ENCODE results near the gene ZNF100. TPM values are rescaled to one million over a fixed set of nuclear protein-coding genes. Genes with fewer than 3 reads are reported as not detected.

ZNF100 gene
- total RNA-seq, 2 experiments from 2014 or later: 19.1 to 38.5 TPM

DNA sequence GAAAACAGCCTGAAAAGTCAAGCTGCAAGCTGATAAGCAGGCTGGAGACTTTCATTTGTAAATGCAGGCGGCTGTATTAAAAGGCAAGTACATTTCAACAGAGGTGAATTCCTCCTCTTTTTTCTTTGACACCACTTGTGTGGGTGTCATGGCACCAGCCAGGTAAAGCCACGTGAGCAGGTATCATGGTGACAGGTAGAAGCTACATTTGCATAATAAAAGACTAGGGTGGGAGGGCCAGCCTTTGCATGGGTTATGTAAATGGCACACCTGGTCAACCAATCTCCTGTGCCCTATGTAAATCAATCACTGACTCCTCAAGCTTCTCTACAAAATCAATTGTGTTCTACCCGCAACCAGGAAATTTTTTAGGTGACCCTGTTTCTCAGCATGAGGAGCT is 68.2 kb downstream of the ZNF100 start:
- no peaks in the 10 kb centered on the region for H3K79me2 ChIP-seq (ENCODE audit: insufficient read depth, low read depth, low read length)
- H3K36me3 ChIP-seq (ENCODE audit: insufficient read depth, low read length): no peaks in the 10 kb centered on the region
- H3K9me2 ChIP-seq (ENCODE audit: insufficient read depth, low read length): no peaks in the 10 kb centered on the region
- TF ChIP-seq EZH2phosphoT487 (IDR thresholded peaks at IDR 0.05; ENCODE audit: borderline replicate concordance, low read depth, low read length): no peak
- TF ChIP-seq, protein P1, sequence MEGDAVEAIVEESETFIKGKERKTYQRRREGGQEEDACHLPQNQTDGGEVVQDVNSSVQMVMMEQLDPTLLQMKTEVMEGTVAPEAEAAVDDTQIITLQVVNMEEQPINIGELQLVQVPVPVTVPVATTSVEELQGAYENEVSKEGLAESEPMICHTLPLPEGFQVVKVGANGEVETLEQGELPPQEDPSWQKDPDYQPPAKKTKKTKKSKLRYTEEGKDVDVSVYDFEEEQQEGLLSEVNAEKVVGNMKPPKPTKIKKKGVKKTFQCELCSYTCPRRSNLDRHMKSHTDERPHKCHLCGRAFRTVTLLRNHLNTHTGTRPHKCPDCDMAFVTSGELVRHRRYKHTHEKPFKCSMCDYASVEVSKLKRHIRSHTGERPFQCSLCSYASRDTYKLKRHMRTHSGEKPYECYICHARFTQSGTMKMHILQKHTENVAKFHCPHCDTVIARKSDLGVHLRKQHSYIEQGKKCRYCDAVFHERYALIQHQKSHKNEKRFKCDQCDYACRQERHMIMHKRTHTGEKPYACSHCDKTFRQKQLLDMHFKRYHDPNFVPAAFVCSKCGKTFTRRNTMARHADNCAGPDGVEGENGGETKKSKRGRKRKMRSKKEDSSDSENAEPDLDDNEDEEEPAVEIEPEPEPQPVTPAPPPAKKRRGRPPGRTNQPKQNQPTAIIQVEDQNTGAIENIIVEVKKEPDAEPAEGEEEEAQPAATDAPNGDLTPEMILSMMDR (conservative IDR thresholded peaks at IDR 0.05; ENCODE audit: low read length): no peak
- H3K4me1 ChIP-seq (ENCODE audit: insufficient read depth, low read length, poor library complexity, severe bottlenecking): no peaks in the 10 kb centered on the region
- no peak overlapping the region for H3K27ac ChIP-seq (ENCODE audit: low read depth, low read length, poor library complexity, severe bottlenecking)
- intact Hi-C loops (cut with micrococcal nuclease; ENCODE audit: unreplicated experiment): loop anchor here (5.0 kb wide), 1 partner anchor 497 kb away; no protein-coding TSS in a partner anchor
- no peaks in the 10 kb centered on the region for H3K9me3 ChIP-seq (ENCODE audit: low read length)
- no peaks in the 10 kb centered on the region for H4K20me1 ChIP-seq (ENCODE audit: insufficient read depth, low read length)
- CTCF ChIA-PET (ENCODE audit: unreplicated experiment): no interaction called here
- POLR2A ChIA-PET: no interaction called here
- no peak overlapping the region for H2AFZ ChIP-seq (ENCODE audit: low read length)
- no peak for DNase-seq (ENCODE audit: low spot score)
- H3K4me2 ChIP-seq (ENCODE audit: low read length): no peak overlapping the region
- no TSS peak for BruUV-seq (replicated peaks)
- H3K4me3 ChIP-seq (ENCODE audit: low read depth, low read length, poor library complexity, severe bottlenecking): no peak overlapping the region

- intact Hi-C loops (cut with micrococcal nuclease; ENCODE audit: unreplicated experiment): loop anchor here (5.0 kb wide), 1 partner anchor 496 kb away; no protein-coding TSS in a partner anchor
- Histone ChIP-seq H4K20me1 (ENCODE audit: insufficient read depth, low read length) (no peaks in the 10 kb centered on the region), H3K9me2 (ENCODE audit: insufficient read depth, low read length) (no peaks in the 10 kb centered on the region), H2AFZ (ENCODE audit: low read length) (no peak overlapping the region), H3K36me3 (ENCODE audit: insufficient read depth, low read length) (no peaks in the 10 kb centered on the region), H3K4me1 (ENCODE audit: insufficient read depth, low read length, poor library complexity, severe bottlenecking) (no peaks in the 10 kb centered on the region), H3K9me3 (ENCODE audit: low read length) (no peaks in the 10 kb centered on the region), H3K79me2 (ENCODE audit: insufficient read depth, low read depth, low read length) (no peaks in the 10 kb centered on the region), H3K27ac (ENCODE audit: low read depth, low read length, poor library complexity, severe bottlenecking) (no peak overlapping the region), H3K4me2 (ENCODE audit: low read length) (no peak overlapping the region), H3K4me3 (ENCODE audit: low read depth, low read length, poor library complexity, severe bottlenecking) (no peak overlapping the region)
- CTCF ChIA-PET (ENCODE audit: unreplicated experiment): no interaction called here
- POLR2A ChIA-PET: interaction anchor here (0.9 kb wide), 1 partner anchor 24 kb away, joined by 3 read pairs; no protein-coding TSS in a partner anchor
- peak; percentile 48 for DNase-seq (ENCODE audit: low spot score)
- no TSS peak for BruUV-seq (replicated peaks)
- TF ChIP-seq EZH2phosphoT487 (IDR thresholded peaks at IDR 0.05; ENCODE audit: borderline replicate concordance, low read depth, low read length): no peak
- TF ChIP-seq, protein P1 (conservative IDR thresholded peaks at IDR 0.05; ENCODE audit: low read length): peak; percentile 81
Observed at GRCh38 chr19:21698215-21698614, 69.2 kb downstream of the ZNF100 start.

GRCh38 chr19:21697698-21698097 is 69.7 kb downstream of the ZNF100 start:
- H3K9me3 ChIP-seq (ENCODE audit: low read length): no peaks in the 10 kb centered on the region
- H3K4me2 ChIP-seq (ENCODE audit: low read length): no peak overlapping the region
- ChIA-PET CTCF (ENCODE audit: unreplicated experiment) (no interaction called here), POLR2A (interaction anchor here (0.9 kb wide), 1 partner anchor 23 kb away, joined by 3 read pairs; no protein-coding TSS in a partner anchor)
- intact Hi-C loops (cut with micrococcal nuclease; ENCODE audit: unreplicated experiment): loop anchor here (5.0 kb wide), 1 partner anchor 495 kb away; no protein-coding TSS in a partner anchor
- TF ChIP-seq EZH2phosphoT487 (IDR thresholded peaks at IDR 0.05; ENCODE audit: borderline replicate concordance, low read depth, low read length): no peak
- TF ChIP-seq, protein P1 (conservative IDR thresholded peaks at IDR 0.05; ENCODE audit: low read length): no peak
- DNase-seq (ENCODE audit: low spot score): no peak
- H2AFZ ChIP-seq (ENCODE audit: low read length): no peak overlapping the region
- no TSS peak for BruUV-seq (replicated peaks)
- H3K4me3 ChIP-seq (ENCODE audit: low read depth, low read length, poor library complexity, severe bottlenecking): no peak overlapping the region
- H3K4me1 ChIP-seq (ENCODE audit: insufficient read depth, low read length, poor library complexity, severe bottlenecking): no peaks in the 10 kb centered on the region
- H3K79me2 ChIP-seq (ENCODE audit: insufficient read depth, low read depth, low read length): no peaks in the 10 kb centered on the region
- no peak overlapping the region for H3K27ac ChIP-seq (ENCODE audit: low read depth, low read length, poor library complexity, severe bottlenecking)
- H3K9me2 ChIP-seq (ENCODE audit: insufficient read depth, low read length): no peaks in the 10 kb centered on the region
- H4K20me1 ChIP-seq (ENCODE audit: insufficient read depth, low read length): no peaks in the 10 kb centered on the region
- H3K36me3 ChIP-seq (ENCODE audit: insufficient read depth, low read length): no peaks in the 10 kb centered on the region

All from OCI-LY7 (cell line).